ENCODE data around the gene DNAJB11.

DNA sequence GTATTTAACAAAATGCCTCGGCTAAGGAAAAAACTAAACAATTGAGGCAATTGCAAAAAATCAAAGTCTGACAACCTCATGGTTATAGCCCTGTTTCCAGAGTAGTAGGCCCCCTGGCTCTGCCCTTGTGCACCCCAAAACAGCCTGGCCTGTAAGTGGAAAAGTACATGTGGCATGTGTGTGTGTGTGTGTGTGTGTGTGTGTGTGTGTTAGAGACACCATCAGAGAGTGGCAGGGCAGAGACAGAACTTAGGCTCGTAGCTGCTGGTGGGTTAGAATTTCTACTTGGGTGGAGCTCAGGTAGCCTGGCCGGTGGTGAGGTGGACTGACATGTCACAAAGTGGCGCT is 28.2 kb downstream of the DNAJB11 start:
- no peak for TF ChIP-seq POLR2A (IDR thresholded peaks at IDR 0.05; ENCODE audit: low read depth)
- TF ChIP-seq CTCF (IDR thresholded peaks at IDR 0.05), result no peak

All from esophagus muscularis mucosa (tissue), 3 donors.